Measurements from ENCODE around the gene PARP16. TPM values are rescaled to one million over a fixed set of nuclear protein-coding genes. Genes with fewer than 3 reads are reported as not detected.

Gene PARP16
- total and polyA plus RNA-seq, 2 experiments from 2014 or later, result 3.6 to 4.1 TPM

GRCh38 chr15:65292938-65293518, 6.3 kb upstream of the PARP16 start (continued):
- TF ChIP-seq, protein P1, sequence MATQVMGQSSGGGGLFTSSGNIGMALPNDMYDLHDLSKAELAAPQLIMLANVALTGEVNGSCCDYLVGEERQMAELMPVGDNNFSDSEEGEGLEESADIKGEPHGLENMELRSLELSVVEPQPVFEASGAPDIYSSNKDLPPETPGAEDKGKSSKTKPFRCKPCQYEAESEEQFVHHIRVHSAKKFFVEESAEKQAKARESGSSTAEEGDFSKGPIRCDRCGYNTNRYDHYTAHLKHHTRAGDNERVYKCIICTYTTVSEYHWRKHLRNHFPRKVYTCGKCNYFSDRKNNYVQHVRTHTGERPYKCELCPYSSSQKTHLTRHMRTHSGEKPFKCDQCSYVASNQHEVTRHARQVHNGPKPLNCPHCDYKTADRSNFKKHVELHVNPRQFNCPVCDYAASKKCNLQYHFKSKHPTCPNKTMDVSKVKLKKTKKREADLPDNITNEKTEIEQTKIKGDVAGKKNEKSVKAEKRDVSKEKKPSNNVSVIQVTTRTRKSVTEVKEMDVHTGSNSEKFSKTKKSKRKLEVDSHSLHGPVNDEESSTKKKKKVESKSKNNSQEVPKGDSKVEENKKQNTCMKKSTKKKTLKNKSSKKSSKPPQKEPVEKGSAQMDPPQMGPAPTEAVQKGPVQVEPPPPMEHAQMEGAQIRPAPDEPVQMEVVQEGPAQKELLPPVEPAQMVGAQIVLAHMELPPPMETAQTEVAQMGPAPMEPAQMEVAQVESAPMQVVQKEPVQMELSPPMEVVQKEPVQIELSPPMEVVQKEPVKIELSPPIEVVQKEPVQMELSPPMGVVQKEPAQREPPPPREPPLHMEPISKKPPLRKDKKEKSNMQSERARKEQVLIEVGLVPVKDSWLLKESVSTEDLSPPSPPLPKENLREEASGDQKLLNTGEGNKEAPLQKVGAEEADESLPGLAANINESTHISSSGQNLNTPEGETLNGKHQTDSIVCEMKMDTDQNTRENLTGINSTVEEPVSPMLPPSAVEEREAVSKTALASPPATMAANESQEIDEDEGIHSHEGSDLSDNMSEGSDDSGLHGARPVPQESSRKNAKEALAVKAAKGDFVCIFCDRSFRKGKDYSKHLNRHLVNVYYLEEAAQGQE (IDR thresholded peaks at IDR 0.05; ENCODE audit: unreplicated experiment), result no peak
- TF ChIP-seq EZH2phosphoT487 (IDR thresholded peaks at IDR 0.05; ENCODE audit: unreplicated experiment), result no peak
- no peak for TF ChIP-seq CTCF (conservative IDR thresholded peaks at IDR 0.05; ENCODE audit: low read depth in 2 of 2)
- no peak for TF ChIP-seq ZNF331 (CRISPR knock-in tag; IDR thresholded peaks at IDR 0.05; ENCODE audit: low read depth)
- no peak for TF ChIP-seq EZH2 (IDR thresholded peaks at IDR 0.05; ENCODE audit: low read depth, unreplicated experiment)
- no peak for TF ChIP-seq STAT1 (IDR thresholded peaks at IDR 0.05; ENCODE audit: unreplicated experiment)

- peaks cover 13% of the 10 kb centered on the region for H3K27me3 Mint-ChIP-seq (ENCODE audit: insufficient read depth, low read depth, poor library complexity)
- Histone ChIP-seq H3K27ac (ENCODE audit: low read depth) (no peak overlapping the region), H2AFZ (no peak overlapping the region), H4K20me1 (replicated peaks; ENCODE audit: insufficient read depth) (no peaks in the 10 kb centered on the region), H3K27me3 (ENCODE audit: insufficient read depth) (peaks cover 23% of the 10 kb centered on the region), H3K36me3 (ENCODE audit: insufficient read depth) (no peaks in the 10 kb centered on the region), H3K9me2 (ENCODE audit: insufficient read depth) (peaks cover 5% of the 10 kb centered on the region; the same call in 1 of the 2 replicates), H3K4me2 (no peak overlapping the region), H3K79me2 (replicated peaks; ENCODE audit: insufficient read depth) (no peaks in the 10 kb centered on the region), H3K4me3 (no peak overlapping the region), H3K4me1 (ENCODE audit: insufficient read depth) (peaks cover 14% of the 10 kb centered on the region), H3F3A (replicated peaks; ENCODE audit: low read depth) (0 out of 2 replicates have a peak, but pooled peaks cover 6% of the 10 kb centered on the region)
- H3K27ac Mint-ChIP-seq, result no peak overlapping the region
- DNase-seq (ENCODE audit: low spot score) (no peak), ATAC-seq (no peak)
- no peaks in the 10 kb centered on the region for H3K36me3 Mint-ChIP-seq (ENCODE audit: low read depth)
- H3K4me1 Mint-ChIP-seq, result peaks cover 17% of the 10 kb centered on the region
- no peaks in the 10 kb centered on the region for H3K9me3 Mint-ChIP-seq
- H3K4me3 Mint-ChIP-seq, result no peak overlapping the region
- TF ChIP-seq ZNF331 (CRISPR knock-in tag; IDR thresholded peaks at IDR 0.05; ENCODE audit: low read depth), result no peak
- TF ChIP-seq, protein P2, sequence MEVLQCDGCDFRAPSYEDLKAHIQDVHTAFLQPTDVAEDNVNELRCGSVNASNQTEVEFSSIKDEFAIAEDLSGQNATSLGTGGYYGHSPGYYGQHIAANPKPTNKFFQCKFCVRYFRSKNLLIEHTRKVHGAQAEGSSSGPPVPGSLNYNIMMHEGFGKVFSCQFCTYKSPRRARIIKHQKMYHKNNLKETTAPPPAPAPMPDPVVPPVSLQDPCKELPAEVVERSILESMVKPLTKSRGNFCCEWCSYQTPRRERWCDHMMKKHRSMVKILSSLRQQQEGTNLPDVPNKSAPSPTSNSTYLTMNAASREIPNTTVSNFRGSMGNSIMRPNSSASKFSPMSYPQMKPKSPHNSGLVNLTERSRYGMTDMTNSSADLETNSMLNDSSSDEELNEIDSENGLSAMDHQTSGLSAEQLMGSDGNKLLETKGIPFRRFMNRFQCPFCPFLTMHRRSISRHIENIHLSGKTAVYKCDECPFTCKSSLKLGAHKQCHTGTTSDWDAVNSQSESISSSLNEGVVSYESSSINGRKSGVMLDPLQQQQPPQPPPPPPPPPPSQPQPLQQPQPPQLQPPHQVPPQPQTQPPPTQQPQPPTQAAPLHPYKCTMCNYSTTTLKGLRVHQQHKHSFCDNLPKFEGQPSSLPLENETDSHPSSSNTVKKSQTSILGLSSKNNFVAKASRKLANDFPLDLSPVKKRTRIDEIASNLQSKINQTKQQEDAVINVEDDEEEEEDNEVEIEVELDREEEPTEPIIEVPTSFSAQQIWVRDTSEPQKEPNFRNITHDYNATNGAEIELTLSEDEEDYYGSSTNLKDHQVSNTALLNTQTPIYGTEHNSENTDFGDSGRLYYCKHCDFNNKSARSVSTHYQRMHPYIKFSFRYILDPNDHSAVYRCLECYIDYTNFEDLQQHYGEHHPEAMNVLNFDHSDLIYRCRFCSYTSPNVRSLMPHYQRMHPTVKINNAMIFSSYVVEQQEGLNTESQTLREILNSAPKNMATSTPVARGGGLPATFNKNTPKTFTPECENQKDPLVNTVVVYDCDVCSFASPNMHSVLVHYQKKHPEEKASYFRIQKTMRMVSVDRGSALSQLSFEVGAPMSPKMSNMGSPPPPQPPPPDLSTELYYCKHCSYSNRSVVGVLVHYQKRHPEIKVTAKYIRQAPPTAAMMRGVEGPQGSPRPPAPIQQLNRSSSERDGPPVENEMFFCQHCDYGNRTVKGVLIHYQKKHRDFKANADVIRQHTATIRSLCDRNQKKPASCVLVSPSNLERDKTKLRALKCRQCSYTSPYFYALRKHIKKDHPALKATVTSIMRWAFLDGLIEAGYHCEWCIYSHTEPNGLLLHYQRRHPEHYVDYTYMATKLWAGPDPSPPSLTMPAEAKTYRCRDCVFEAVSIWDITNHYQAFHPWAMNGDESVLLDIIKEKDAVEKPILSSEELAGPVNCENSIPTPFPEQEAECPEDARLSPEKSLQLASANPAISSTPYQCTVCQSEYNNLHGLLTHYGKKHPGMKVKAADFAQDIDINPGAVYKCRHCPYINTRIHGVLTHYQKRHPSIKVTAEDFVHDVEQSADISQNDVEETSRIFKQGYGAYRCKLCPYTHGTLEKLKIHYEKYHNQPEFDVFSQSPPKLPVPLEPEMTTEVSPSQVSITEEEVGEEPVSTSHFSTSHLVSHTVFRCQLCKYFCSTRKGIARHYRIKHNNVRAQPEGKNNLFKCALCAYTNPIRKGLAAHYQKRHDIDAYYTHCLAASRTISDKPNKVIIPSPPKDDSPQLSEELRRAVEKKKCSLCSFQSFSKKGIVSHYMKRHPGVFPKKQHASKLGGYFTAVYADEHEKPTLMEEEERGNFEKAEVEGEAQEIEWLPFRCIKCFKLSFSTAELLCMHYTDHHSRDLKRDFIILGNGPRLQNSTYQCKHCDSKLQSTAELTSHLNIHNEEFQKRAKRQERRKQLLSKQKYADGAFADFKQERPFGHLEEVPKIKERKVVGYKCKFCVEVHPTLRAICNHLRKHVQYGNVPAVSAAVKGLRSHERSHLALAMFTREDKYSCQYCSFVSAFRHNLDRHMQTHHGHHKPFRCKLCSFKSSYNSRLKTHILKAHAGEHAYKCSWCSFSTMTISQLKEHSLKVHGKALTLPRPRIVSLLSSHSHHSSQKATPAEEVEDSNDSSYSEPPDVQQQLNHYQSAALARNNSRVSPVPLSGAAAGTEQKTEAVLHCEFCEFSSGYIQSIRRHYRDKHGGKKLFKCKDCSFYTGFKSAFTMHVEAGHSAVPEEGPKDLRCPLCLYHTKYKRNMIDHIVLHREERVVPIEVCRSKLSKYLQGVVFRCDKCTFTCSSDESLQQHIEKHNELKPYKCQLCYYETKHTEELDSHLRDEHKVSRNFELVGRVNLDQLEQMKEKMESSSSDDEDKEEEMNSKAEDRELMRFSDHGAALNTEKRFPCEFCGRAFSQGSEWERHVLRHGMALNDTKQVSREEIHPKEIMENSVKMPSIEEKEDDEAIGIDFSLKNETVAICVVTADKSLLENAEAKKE (CRISPR knock-in tag; IDR thresholded peaks at IDR 0.05), result no peak
- no peak for TF ChIP-seq POLR2AphosphoS5 (IDR thresholded peaks at IDR 0.05; ENCODE audit: low read depth)
- no peak for TF ChIP-seq CTCF (conservative IDR thresholded peaks at IDR 0.05; ENCODE audit: low read depth in 2 of 2)
- TF ChIP-seq JUNB (IDR thresholded peaks at IDR 0.05; ENCODE audit: unreplicated experiment), result no peak
These were observed 3.5 kb upstream of the PARP16 start for GRCh38 chr15:65290228-65290627.
